HG03064 (cell line): ENCODE measurements around the gene BMPR2.

Source experiments
- ATAC-seq: cut with Tn5 transposase; IDR thresholded peaks from one replicate; pipeline ENCODE4 v1.9.1; 2021; ENCODE audit warnings: low read depth; ENCODE audit not compliant: unreplicated experiment

Gene BMPR2

GRCh38 chr2:202588647-202589581 lies 212.8 kb downstream of the BMPR2 start:
- ATAC-seq: no peak

DNA sequence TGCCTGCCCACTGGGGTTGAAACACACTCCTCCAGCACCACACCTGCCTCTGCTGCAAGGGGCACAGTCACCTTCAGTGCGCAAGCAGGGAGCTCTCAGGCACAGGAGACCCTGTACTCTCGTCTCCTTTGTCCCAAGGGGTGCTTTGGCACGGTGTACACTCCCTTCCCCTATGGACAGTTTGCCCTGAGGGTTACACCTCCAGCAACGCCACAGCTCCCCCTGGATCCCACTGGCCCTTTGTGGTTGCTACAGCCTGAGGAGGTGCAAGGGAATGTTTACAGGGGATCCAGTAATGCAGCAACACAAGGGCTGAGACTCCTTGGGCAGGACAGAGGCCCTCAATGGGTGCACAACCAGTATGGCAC lies 213.4 kb downstream of the BMPR2 start:
- no peak for ATAC-seq

GRCh38 chr2:202592566-202592965 lies 216.4 kb downstream of the BMPR2 start:
- ATAC-seq: no peak

GRCh38 chr2:202599105-202599504 lies 223.0 kb downstream of the BMPR2 start:
- ATAC-seq: no peak

- ATAC-seq: no peak
Measured at GRCh38 chr2:202599911-202600310, 223.8 kb downstream of the BMPR2 start.

DNA sequence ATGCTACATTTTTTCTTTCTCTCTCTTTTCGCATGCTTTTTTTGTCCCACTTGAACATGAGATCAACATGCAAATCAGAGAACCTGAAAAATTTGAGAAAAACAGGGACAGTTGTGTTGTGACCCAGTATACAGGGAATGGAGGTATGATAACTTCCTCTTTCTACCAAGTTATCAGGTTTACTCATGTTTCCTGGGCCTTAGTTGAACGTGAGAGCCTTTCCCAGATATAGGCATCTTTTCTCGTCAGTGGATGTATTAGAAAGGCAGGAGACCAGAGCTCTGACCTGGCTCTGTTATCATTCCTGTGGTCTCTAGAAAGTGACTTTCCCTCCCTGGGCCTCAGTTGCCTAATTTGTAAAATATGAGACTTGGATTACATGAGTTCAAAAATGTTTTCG lies 228.6 kb downstream of the BMPR2 start:
- no peak for ATAC-seq

DNA sequence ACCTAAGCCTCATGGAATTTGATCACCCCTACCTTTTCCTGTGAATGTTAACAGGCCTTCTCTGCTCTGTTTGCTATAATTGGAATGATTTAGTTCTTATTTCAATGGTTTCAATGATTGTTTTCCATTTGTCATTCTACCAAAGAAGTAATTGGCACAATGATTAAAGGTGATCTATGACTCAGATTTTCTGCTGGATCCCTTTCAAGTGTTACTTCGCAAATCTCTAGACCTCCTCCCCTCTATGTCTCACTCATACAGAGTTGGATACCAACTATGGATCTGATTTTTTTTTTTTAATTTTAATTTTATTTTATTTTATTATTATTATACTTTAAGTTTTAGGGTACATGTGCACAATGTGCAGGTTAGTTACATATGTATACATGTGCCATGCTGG lies 229.0 kb downstream of the BMPR2 start:
- no peak for ATAC-seq

DNA sequence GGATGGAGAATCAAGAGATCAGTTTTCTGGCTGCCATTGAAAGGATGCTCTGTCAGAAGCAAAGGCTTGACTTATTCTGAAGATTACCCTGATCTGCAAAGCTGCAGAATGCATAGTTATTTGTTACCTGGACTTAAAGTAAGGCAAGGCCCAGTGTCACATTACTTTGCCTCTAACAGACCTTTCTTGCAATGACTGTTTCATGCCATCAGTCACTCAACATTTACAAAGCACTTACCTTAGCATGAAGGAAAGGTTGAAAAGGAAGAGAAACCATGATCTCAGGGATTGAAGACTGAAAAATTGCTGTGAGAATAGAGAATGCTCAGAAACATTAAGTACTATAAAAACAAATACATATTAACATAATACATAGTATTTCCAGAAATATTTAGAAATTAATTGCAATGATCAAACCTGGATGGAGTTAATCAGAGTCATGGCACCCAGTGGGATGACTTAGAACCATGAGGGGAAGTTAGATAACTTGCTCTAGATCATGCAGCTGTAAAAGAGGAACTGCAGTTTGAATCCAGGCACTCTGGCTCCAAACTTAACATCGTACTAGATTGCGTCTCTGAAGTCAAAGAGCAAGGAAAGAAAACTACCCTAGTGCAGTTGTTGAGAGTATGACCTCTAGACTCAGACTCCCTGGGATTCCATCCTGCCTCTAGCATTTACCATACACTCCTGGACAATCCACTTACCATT lies 232.2 kb downstream of the BMPR2 start:
- peak; percentile 37 for ATAC-seq

DNA sequence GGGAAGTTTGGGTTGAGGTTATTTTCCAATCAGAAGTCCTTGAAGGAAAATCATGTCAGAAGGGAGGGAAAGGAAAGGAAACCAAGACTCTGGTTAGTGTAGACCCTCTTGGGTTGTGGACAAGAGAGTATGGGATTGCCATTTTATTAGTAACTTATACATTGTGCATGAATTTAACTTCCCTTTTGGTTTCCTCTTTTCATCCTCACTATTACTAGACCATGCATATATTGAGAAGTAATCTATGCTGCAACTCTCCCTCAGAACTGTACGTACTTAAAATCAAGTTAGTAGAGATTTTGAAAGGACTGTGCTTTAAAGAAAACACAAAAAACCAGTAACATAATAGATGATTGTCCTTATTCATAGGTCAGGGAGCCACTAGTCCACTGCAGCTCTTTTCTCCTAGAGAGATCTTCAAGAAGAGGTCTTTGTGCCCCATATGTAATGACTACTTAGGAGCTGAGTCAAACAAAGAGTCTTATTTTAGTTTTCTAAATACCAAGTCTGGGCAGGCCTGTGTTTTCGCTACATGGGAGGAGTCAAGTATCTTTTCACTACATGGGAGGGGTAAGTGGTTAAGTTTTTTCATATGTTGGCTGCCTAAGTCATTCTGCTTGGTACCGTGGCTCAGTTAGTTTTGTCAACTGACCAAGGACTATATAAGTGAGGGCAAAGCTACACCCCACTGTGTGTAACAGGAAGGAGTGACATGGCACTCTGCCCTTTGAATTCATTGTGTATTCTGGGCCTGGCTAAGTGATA lies 233.4 kb downstream of the BMPR2 start:
- ATAC-seq: peak; percentile 89

DNA sequence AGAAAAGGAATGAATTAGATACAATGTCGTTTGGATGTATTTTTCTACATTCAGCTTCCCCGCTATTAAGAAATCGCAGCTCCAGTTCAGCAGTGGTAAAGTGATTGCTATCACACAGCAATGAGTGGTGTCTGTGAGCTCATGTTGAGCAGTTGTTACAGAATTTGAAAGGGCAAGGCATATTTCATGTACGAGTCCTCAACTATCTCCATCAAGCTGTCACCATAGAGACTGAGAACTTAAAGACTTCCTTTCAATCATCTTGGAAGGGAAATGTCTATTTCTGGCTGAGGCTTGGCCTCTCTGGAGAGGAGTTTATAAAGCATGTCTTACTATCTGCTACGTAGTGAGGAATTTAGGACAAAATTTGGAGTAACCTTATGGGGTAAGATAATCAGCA lies 234.3 kb downstream of the BMPR2 start:
- no peak for ATAC-seq

DNA sequence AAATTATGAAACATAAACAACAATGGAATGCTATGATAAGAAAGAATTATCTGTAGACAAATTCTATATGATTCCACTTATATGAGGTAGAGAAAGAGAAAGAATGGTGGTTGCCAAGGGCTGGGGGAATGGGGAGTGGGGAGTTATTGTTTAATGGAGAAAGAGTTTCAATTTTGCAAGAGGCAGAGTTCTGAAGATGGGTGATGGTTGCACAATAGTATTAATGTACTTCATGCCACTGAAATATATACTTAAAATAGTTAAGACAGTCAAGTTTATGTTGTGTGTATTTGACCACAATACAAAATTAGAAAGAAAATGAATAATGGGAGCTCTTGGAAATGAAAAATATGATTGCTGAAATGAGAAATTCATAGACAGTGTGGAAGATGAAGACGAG lies 236.0 kb downstream of the BMPR2 start:
- no peak for ATAC-seq

- no peak for ATAC-seq
Measured at GRCh38 chr2:202613479-202613878, 237.4 kb downstream of the BMPR2 start.
